ENCODE results near the gene CGB2. TPM values are rescaled to one million over a fixed set of nuclear protein-coding genes. Genes with fewer than 3 reads are reported as not detected.
A peak's percentile ranks its signal among the peaks of the same experiment; 100 is the strongest.
"Not testable (repeated sequence)": the region's sequence is repeated elsewhere in the genome, so short reads cannot be mapped to it uniquely, and the experiment has no call there.

CGB2 gene
- total RNA-seq, 8 experiments from 2014 or later, result not detected

DNA sequence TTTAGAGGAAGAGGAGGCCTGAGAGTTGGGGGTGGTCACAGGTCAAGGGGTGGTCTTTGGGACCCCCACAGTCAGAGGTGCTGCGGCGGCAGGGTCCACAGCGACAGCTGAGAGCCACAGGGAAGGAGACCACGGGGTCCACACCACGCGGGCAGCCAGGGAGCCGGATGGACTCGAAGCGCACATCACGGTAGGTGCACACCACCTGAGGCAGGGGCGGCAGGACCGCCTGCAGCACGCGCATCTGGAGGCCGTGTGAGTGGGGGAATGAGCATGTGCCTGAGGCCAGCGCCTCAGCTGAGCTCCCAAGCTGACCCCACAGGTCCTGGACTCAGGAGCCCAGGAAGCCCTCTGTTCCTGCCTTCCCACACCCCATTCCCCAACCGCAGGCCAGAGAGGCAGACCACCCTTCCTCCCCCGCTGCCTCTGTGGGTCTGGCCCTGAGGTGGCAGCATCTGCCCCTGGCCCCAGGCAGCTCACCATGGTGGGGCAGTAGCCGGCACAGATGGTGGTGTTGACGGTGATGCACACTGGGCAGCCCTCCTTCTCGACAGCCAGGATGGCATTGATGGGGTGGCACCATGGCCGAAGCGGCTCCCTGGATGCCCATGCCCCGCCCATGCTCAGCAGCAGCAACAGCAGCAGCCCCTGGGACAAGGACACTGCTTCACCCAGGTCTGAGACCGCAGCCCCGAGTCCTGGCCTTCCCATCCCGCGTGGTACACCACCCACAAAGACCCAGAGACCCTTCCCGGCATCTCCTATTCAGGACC, 15.4 kb upstream of the CGB2 start:
- no peak for ATAC-seq (replicated peaks in 6 of 8)
- 96% methylated on average over 5 of the region's 29 CpGs; no CpG with 5 or more reads in 9 of the 10 experiments for WGBS, 10 experiments
- in situ Hi-C loops (cut with MboI; ENCODE audit: low pct_unique_long_range_greater_than_20kb in 2 of 9, low sequenced_read_pairs in 9 of 9, unreplicated experiment in 9 of 9), result no loop called here
- peaks cover 3 to 14% of the 10 kb centered on the region in 2 donors for H3K4me1 ChIP-seq (replicated peaks in 1 of 2)
- no peak overlapping the region for H3K4me3 ChIP-seq
- H3K27ac ChIP-seq, result no peak overlapping the region

DNA sequence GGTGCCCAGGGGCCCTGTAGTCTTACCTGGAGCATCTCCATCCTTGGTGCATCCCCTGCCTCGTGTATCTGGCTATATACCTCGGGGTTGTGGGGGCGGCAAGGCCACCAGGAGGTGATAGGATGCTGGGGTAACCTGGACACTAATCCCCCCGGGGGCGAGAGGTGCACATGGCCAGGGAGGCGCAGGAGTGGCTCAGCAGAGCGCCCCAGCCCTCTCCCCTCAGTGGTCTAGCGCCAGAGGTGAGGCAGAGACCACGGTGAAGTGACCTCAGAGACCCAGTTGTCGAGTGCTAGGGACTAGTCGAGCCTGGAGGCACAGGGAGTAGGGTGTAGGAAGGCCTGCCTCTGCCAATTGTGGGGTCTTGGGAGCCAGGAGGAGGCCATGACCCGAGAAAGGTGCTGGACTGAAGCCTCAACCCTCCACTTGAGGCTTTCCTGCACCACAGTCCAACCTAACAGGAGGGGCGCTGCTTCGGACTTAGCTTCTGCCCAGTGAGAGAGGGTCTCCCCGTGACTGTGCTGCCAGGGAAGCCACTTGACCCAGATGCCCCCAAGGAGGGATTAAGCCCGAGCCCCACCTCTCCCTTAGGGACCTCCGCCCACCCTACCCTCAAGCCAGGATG, 14.5 kb upstream of the CGB2 start, which contains the start of gene LHB:
Gene LHB (minus strand): TSS at position 51 of the 625 bp plus-strand sequence. CDS start 10 bp downstream, at position 41.
- WGBS, 10 experiments, result 0 to 100% (median 0%) methylated on average over 1 of the region's 17 CpGs; no CpG with 5 or more reads in 7 of the 10 experiments
- in situ Hi-C loops (cut with MboI; ENCODE audit: low pct_unique_long_range_greater_than_20kb in 2 of 9, low sequenced_read_pairs in 9 of 9, unreplicated experiment in 9 of 9), result no loop called here
- peak in 2 of 8 experiments; percentile 0 to 2 for ATAC-seq (replicated peaks in 6 of 8)
- no peak within 1 kb of the TSS for H3K27ac ChIP-seq
- H3K4me1 ChIP-seq (replicated peaks in 1 of 2), result peaks cover 3 to 14% of the 10 kb centered on the region in 2 donors
- peak within 1 kb of the TSS; percentile 19 to 31 (median 21) for H3K4me3 ChIP-seq

GRCh38 chr19:49017666-49018351, 13.9 kb upstream of the CGB2 start:
- in situ Hi-C loops (cut with MboI; ENCODE audit: low pct_unique_long_range_greater_than_20kb in 2 of 9, low sequenced_read_pairs in 9 of 9, unreplicated experiment in 9 of 9), result no loop called here
- Histone ChIP-seq H3K4me3 (peak overlapping the region; percentile 19 to 31 (median 21)), H3K27ac (no peak overlapping the region), H3K4me1 (replicated peaks in 1 of 2) (peaks cover 3 to 14% of the 10 kb centered on the region in 2 donors)
- ATAC-seq (replicated peaks in 6 of 8), result peak; percentile 73 to 87 (median 80)
- WGBS, 10 experiments, result 0% methylated on average over 2 of the region's 62 CpGs; no CpG with 5 or more reads in 9 of the 10 experiments

GRCh38 chr19:49018388-49019241, 13.1 kb upstream of the CGB2 start:
- Histone ChIP-seq H3K4me1 (replicated peaks in 1 of 2) (peaks cover 3 to 14% of the 10 kb centered on the region in 2 donors), H3K4me3 (peak overlapping the region in 2 of 5 donors; percentile 31 to 32)
- H3K27ac ChIP-seq; ATAC-seq (replicated peaks in 6 of 8); in situ Hi-C loops (cut with MboI; ENCODE audit: low pct_unique_long_range_greater_than_20kb in 2 of 9, low sequenced_read_pairs in 9 of 9, unreplicated experiment in 9 of 9): not testable (repeated sequence)
- WGBS, 10 experiments, result 7 to 60% (median 8%) methylated on average over 1 to 9 of the region's 50 CpGs; no CpG with 5 or more reads in 5 of the 10 experiments

- Histone ChIP-seq H3K4me1 (replicated peaks in 1 of 2) (peaks cover 3 to 14% of the 10 kb centered on the region in 2 donors), H3K4me3 (peak overlapping the region in 3 of 5 donors; percentile 19 to 32 (median 26)), H3K27ac (no peak overlapping the region)
- WGBS, 10 experiments, result 20 to 70% methylated on average over 1 to 2 of the region's 41 CpGs; no CpG with 5 or more reads in 8 of the 10 experiments
- in situ Hi-C loops (cut with MboI; ENCODE audit: low pct_unique_long_range_greater_than_20kb in 2 of 9, low sequenced_read_pairs in 9 of 9, unreplicated experiment in 9 of 9), result no loop called here
- ATAC-seq (replicated peaks in 6 of 8), result peak in 7 of 8 experiments; percentile 4 to 42 (median 26)
Observed at GRCh38 chr19:49019242-49019932, 12.3 kb upstream of the CGB2 start.

DNA sequence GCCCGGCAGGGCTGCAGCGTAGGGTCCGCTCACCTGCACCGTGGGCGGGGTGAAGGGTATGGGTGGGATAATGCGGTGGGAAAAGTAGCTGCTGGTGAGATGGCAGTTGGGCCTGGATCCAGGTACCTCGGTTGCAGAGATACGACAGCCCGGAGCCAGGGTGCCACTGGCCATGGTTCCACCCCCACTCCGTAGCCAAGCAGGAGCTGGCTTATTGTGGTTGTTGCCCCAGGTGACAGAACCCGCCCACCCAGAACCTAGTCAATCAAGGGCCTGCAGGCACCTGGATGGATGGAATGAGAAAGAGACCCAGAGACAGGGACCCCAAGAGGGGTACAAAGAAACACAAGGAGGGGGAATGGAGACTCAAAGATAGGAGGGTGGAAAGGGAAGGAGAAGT, 11.3 kb upstream of the CGB2 start:
- WGBS, 10 experiments, result 40 to 92% (median 77%) methylated on average over 2 to 4 of the region's 11 CpGs; no CpG with 5 or more reads in 6 of the 10 experiments
- no peak overlapping the region for H3K27ac ChIP-seq
- in situ Hi-C loops (cut with MboI; ENCODE audit: low pct_unique_long_range_greater_than_20kb in 2 of 9, low sequenced_read_pairs in 9 of 9, unreplicated experiment in 9 of 9), result no loop called here
- H3K4me3 ChIP-seq, result no peak overlapping the region
- ATAC-seq (replicated peaks in 6 of 8), result peak in 1 of 8 experiments; percentile 7
- peaks cover 3 to 14% of the 10 kb centered on the region in 2 donors for H3K4me1 ChIP-seq (replicated peaks in 1 of 2)

GRCh38 chr19:49020931-49021895, 10.5 kb upstream of the CGB2 start:
- ATAC-seq (replicated peaks in 6 of 8), result no peak
- no peak overlapping the region for H3K27ac ChIP-seq
- WGBS, 10 experiments, result 7 to 80% (median 46%) methylated on average over 1 to 15 of the region's 16 CpGs
- in situ Hi-C loops (cut with MboI; ENCODE audit: low pct_unique_long_range_greater_than_20kb in 2 of 9, low sequenced_read_pairs in 9 of 9, unreplicated experiment in 9 of 9), result no loop called here
- peaks cover 3 to 14% of the 10 kb centered on the region in 2 donors for H3K4me1 ChIP-seq (replicated peaks in 1 of 2)
- no peak overlapping the region for H3K4me3 ChIP-seq

DNA sequence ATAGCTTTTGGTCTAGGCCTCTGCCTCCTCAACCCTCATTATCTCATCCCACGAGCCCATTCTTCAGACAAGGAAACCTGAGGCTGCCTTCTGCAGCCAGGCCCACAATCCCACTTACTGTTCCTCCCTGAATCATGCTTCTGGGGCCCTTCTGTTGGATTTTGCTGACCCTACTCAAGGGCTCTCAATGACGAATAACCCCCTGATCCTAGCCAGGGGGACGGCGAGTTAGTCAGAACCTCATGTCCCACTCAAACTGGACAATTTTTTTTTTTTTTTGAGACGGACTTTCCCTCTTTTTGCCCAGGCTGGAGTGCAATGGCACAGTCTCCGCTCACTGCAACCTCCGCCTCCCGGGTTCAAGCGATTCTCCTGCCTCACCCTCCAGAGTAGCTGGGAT, 9.6 kb upstream of the CGB2 start:
- Histone ChIP-seq H3K4me3 (no peak overlapping the region), H3K27ac (no peak overlapping the region), H3K4me1 (replicated peaks in 1 of 2) (peaks cover 3 to 14% of the 10 kb centered on the region in 2 donors)
- WGBS, 10 experiments, result 60 to 95% (median 83%) methylated on average over 1 to 5 of the region's 9 CpGs; no CpG with 5 or more reads in 2 of the 10 experiments
- in situ Hi-C loops (cut with MboI; ENCODE audit: low pct_unique_long_range_greater_than_20kb in 2 of 9, low sequenced_read_pairs in 9 of 9, unreplicated experiment in 9 of 9), result no loop called here
- no peak for ATAC-seq (replicated peaks in 6 of 8)

DNA sequence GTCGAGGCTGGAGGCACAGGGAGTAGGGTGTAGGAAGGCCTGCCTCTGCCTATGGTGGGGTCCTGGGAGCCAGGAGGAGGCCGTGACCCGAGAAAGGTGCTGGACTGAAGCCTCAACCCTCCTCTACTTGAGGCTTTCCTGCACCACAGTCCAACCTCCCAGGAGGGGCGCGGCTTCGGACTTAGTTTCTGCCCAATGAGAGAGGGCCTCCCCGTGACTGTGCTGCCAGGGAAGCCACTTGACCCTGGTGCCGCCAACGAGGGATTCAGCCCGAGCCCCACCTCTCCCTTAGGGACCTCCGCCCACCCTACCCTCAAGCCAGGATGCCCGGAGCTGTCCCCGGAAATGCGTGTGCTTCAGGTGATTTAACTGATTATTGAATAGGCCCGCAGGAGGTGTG, 7.5 kb upstream of the CGB2 start, which contains the start of gene CGB3:
Gene CGB3 (minus strand): TSS at position 101 of the 400 bp plus-strand sequence. CDS start 362 bp downstream, outside the sequence.
- in situ Hi-C loops (cut with MboI; ENCODE audit: low pct_unique_long_range_greater_than_20kb in 2 of 9, low sequenced_read_pairs in 9 of 9, unreplicated experiment in 9 of 9); H3K4me3 ChIP-seq; ATAC-seq (replicated peaks in 6 of 8); H3K4me1 ChIP-seq (replicated peaks in 1 of 2); H3K27ac ChIP-seq: not testable (repeated sequence)
- WGBS, 10 experiments, result no CpG with 5 or more reads among the region's 15 CpGs

- H3K4me1 ChIP-seq (replicated peaks in 1 of 2); ATAC-seq (replicated peaks in 6 of 8); H3K27ac ChIP-seq; H3K4me3 ChIP-seq; in situ Hi-C loops (cut with MboI; ENCODE audit: low pct_unique_long_range_greater_than_20kb in 2 of 9, low sequenced_read_pairs in 9 of 9, unreplicated experiment in 9 of 9): not testable (repeated sequence)
- no CpG with 5 or more reads among the region's 6 CpGs for WGBS, 10 experiments
Observed at GRCh38 chr19:49025088-49025487, 6.6 kb upstream of the CGB2 start.

GRCh38 chr19:49025599-49025998, 6.1 kb upstream of the CGB2 start:
- H3K27ac ChIP-seq; H3K4me3 ChIP-seq; H3K4me1 ChIP-seq (replicated peaks in 1 of 2); in situ Hi-C loops (cut with MboI; ENCODE audit: low pct_unique_long_range_greater_than_20kb in 2 of 9, low sequenced_read_pairs in 9 of 9, unreplicated experiment in 9 of 9): not testable (repeated sequence)
- no CpG with 5 or more reads among the region's 23 CpGs for WGBS, 10 experiments
- ATAC-seq (replicated peaks in 6 of 8), result peak in 2 of 8 experiments; percentile 24 to 55

All from motor neuron (in vitro differentiated cells).